Gastroesophageal sphincter (tissue), 3 donors: ENCODE results near the gene RYR3.

Source experiments
- CTCF ChIP-seq, 4 experiments: fragments of 200-600 bp in 2 of 4; fragments of 450-650 bp in 2 of 4; sonication (generic) in 1 of 4; IDR thresholded peaks; one replicate each; pipeline ENCODE4 v1.5.1; 2017 to 2019; ENCODE audit warnings: antibody characterized with exemption in 4 of 4, mild to moderate bottlenecking in 2 of 4, moderate library complexity in 2 of 4
- EP300 ChIP-seq: sonication (generic); formaldehyde crosslinking; IDR thresholded peaks from one replicate; pipeline ENCODE4 v1.6.1; 2017; ENCODE audit warnings: antibody characterized with exemption, mild to moderate bottlenecking
- POLR2A ChIP-seq, 2 donors: fragments of 450-650 bp; IDR thresholded peaks; one replicate each; pipeline ENCODE4 v1.6.1; 2017; ENCODE audit warnings: antibody characterized with exemption in 2 of 2, mild to moderate bottlenecking in 2 of 2, moderate library complexity in 1 of 2
- POLR2AphosphoS5 ChIP-seq: sonication (generic); formaldehyde crosslinking; IDR thresholded peaks from one replicate; pipeline ENCODE4 v1.6.1; 2017; ENCODE audit warnings: antibody characterized with exemption

GRCh38 chr15:33592864-33593263 is 282.1 kb downstream of the RYR3 start:
- TF ChIP-seq POLR2AphosphoS5 (no peak), CTCF (IDR thresholded peaks at IDR 0.05) (no peak), POLR2A (IDR thresholded peaks at IDR 0.05) (no peak), EP300 (no peak)
